Sigmoid colon (tissue), 4 donors: ENCODE data around the gene HNRNPA1L2.

ENCODE experiments used
- CTCF ChIP-seq, 4 experiments: fragments of 450-650 bp in 3 of 4; fragments of 200-600 bp in 1 of 4; IDR thresholded peaks; one replicate each; pipeline ENCODE4 v1.5.1; 2016 to 2019; ENCODE audit warnings: antibody characterized with exemption in 4 of 4, mild to moderate bottlenecking in 3 of 4, moderate library complexity in 2 of 4
- POLR2AphosphoS5 ChIP-seq, 4 donors: sonication (generic); formaldehyde crosslinking; IDR thresholded peaks; one replicate each; pipeline ENCODE4 v1.6.1; 2017; ENCODE audit warnings: antibody characterized with exemption in 4 of 4

DNA sequence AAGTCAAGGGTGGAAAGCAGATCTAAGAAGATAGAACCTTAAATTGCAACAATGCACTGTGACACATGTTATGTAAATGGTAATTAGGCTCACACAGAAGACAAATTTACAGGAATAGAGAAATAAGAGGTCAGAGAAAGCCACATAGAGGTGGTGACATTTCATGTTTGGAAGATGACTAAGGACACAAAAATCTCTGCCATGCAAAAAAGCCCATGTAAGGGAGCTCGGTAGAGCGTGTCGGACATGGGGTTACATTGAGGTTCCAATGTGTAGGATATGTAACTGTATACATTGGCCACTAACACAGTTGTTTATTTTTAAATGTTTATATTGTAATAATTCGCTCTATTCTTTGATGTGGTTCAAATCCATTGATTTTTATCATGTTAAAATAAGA is 44.1 kb downstream of the HNRNPA1L2 start:
- no peak for TF ChIP-seq CTCF (IDR thresholded peaks at IDR 0.05)
- no peak for TF ChIP-seq POLR2AphosphoS5 (IDR thresholded peaks at IDR 0.05)
